ENCODE results near the gene CARMIL1.

CARMIL1 gene

DNA sequence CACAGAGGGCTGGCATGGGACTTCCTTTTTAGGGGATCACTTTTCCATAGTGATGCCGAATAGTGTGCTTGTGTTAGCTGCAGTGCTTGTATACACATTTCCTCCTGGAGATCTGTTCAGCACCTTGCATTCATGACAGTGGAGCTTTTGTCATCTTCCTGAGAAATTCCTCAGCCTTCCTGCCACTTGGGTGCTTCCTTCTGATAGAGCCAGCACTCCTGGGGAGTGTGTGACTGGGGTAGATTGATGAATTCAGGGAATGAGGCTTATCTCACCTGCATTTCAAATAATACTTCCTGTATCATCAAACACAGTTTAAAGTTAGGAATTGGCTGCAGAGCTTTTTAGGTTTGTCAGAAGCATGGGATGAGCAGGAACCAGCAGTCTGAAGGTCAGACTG, 324.1 kb downstream of the CARMIL1 start:
- no peak for DNase-seq

DNA sequence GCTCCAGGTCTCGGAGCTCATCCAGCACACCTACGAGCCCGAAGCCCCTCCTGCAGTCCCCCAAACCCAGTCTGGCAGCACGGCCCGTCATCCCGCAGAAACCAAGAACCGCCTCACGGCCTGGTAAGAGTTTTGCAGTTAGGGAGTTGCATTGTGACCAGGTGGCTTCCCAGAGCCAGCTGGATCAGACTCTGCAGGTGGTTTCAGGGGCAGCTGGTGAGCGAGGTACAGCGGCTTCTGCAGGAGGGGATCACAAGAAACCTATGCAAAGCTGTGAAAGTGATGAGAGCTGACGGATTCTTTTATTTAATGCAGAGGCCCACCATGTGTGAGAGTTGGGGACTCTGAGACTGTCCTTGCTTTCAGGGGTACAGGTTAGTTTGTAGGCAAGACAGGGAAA, 327.0 kb downstream of the CARMIL1 start:
- no peak for DNase-seq

DNA sequence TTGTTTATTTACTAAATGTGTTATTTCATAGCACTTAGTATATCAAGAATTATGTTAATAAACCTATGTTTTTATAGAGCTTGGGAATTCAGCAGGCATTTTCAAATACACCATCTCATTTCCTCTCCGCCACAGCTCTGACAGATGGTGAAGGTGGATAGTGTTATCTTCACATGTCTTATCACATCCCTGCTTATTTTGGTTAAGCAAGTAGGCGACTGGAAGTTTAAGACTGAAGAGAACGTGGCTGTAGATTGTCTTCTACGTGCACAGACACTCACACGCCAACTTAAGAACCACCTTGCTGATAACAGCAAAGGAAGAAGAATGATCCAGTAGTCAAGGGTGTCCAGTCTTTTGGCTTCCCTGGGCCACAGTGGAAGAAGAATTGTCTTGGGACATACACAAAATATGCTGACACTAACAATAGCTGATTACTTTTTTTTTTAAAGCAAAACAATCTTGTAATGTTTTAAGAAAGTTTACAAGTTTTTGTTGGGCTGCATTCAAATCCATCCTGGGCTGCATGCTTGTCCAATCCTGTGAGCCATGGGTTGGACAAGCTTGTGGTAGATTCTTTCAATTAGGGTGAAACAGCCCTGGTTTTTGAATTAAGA, 329.5 kb downstream of the CARMIL1 start:
- DNase-seq, result no peak

DNA sequence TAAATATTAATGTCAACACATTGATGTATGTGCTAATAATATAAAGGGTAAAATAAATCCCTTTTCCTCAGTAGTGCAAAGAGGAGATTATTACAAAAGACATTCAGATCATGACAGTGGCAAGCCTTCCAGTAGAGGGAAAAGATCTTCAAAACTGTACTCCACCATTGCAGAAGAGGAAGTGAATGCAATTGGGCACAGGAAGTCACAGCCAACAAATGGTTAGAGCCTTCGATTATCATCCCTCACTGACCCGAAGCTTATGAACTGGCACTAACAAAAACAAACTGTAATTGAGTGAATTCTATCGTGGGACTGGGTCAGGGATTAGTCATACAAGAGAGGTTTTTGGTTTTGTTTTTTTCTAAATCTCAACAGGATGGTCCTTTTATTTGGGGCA, 333.5 kb downstream of the CARMIL1 start:
- DNase-seq, result no peak

DNA sequence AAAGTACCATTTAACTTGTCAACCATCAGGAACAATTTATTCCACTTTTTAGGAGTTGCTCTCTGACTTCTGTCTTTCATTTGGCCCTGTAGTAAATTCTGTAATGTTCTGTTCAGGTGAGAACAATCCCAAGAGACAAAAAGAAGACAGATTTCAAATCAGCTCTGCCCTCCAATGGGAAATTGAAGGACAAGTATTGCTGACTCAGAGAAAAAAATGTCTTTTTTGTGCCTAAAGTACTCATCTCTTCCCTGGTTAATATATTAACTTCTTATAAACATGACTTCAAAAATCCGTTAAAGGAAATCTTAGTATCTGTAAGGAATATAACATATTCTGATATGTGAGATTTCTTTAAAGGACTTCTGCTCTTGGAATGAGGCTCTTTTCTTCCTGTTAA, 334.2 kb downstream of the CARMIL1 start:
- no peak for DNase-seq

DNA sequence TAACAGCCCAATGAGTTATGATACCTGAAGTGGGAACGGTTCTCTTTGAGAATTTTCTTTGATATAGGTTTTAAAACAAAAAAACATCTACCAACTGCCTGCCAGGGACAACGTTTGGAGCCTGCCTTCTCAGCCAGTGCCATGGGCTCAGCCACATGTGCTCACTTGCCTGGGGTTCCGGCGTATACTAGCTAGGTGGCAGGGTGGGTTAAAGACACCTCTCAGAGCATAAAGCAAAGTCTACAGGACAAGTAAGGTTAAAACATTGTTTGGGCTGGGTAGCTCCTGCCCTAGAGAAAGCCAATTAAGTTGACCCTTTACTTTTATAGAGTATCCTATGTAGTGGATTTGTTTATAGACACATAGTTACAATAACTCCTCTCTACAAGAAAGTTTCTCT, 334.9 kb downstream of the CARMIL1 start:
- no peak for DNase-seq

DNA sequence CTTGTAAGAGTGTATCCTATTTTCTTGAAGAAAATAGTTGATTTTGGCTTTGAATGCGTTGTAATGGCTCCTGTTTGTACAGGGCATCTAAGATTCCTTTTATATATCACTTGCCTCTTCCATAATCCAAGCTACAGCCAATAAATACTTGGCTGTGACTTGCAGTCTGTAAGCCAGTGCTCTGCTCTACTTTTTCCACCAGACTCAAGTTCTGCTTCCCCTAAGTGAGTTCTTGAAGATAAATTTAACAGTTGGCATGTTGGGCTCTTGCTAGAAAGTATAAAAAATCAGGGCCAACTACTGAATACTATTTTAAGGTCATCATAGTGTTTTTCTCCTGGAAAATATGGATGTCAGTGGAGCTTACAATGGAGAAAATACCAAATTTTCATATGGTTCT, 336.3 kb downstream of the CARMIL1 start:
- no peak for DNase-seq

DNA sequence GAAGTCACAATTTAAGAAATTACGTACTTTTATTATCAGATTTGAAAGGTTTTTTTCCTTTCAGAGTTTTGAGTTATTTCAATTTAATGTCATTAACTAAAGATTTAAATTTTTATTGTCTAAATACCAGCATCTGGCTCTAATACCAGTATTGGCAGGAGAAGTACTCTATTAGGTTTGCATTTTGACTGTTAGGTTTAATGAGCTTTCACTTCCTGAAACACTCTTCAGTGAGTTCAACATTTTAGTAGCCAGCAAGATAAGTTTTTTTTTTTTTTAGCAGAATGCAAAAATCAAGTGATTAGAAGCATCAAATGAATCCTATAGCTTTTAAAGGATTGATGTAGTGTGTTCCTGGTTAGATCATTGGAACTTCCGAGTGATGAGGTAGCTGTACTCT, 338.8 kb downstream of the CARMIL1 start:
- DNase-seq, result no peak

DNA sequence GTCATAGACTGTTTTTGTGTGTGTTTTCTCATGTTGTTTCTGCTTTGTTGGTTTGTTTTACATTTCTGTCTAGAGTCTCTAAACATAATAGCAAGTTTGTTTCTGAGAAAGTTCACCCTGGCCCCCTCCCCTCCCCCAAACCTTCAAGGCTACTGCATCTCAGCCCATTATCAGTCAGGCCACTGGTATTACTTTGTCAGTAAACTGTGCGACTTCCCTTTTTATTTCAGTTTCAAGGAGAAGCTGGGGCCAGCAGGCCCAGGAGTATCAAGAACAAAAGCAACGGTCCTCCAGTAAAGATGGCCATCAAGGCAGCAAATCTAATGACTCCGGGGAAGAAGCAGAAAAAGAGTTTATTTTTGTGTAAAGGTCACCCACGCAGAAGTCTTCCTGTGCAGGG, 340.0 kb downstream of the CARMIL1 start:
- no peak for DNase-seq

DNA sequence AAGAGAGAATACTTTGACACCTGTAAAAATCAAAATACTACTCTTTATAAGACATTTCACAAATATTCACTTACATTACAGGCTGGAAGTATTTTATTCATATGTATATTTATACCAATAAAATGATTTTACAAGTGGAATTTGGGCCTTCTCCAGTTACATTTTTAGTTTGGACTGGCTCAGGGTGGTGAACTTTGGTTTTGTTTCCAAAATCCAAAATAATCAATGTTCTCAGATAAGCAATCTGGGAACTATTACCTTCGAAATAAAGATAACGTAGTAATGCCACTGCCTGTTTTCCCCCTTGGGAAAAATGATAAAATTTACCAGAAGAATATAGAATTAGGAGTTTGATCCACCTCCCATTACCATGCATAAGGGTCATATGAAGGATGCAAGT, 341.2 kb downstream of the CARMIL1 start:
- DNase-seq, result no peak

DNA sequence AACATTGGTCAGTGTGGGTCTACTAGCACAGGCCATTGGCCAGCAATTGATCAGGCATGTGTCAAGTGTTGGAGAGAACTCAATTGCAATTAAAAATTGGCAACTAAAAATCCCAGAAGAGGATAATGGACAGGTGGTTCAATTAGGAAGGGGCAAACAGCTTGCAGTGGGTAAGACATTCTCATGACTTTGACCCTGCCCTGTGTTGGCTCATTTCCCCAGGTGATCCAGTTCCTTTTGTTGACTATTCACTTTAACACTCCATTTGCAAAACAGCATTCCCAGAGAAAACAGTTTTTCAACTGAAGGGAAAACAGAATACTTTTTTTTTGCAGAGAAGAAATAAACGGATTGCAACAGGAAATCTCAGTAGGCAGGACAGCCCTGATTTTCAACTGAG, 343.9 kb downstream of the CARMIL1 start:
- no peak for DNase-seq

DNA sequence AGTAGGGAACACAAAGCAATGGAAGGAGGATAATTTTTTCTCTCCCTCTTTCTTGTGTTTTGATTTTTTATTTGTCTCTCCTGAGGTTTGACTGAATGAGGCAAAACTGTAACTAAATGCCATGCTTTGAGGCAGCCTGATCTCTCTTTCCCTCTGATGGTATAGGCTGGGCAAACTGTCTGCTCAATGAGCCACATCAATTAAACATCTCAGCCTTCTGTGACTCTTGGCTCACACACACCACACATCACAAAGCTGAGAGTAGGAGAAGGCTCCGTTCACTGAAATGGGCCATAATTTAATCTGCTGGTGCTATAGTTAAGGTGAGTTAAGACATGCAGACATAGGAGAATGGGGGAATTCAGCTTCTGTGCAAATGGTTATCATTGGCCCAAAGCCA, 344.7 kb downstream of the CARMIL1 start:
- no peak for DNase-seq

DNA sequence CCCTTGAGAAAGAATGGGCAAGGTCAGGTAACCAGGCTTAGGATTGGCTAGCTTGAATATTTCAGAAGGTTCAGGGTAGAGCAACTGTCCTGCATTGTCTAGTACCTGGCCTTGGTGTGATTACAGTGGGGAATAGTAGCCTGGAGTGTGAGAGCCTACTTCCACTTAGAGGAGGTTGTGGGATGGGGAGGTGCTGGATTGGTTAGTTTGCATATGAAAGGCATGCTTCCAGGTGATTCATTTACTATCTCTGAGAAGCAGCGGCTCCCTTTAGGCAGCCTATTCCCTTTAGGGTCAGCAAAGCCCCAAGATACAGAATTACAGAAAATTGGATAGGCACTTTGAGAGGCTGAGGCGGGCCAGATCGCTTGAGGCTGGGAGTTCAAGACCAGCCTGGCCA, 347.8 kb downstream of the CARMIL1 start:
- DNase-seq, result no peak

DNA sequence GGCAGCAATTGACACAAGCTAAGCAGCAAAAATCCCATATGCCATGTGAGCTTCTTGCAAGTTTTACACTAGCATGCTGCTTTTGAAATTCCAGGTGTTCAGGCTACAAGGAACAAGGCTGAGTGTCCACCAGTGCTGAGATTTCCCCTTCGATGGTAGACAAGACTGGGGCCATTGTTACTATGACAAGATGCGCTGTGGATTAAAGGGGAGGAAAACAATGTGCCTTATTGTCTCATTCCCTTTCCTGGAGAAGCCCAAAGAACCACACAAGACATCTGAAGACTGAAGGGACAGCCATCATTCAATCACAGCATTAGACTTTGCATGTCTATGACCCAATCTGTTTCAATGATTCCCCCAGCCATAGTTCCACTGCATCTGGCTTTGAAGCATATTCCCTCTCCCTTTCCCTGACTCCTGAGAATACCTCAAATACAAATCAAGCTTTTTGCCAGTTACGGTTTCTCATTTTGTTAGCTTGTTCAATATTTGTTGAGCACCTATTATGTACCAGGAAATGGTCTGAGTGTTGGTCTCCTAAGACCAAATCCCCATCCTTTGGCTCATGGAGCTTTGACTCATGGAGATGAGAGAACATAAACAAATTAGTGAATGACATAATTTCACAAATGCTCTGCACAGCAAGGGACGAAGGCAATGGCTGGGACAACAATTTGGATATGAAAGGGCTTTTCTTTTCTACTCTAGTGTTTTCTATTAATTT, 349.5 kb downstream of the CARMIL1 start:
- DNase-seq, result no peak

DNA sequence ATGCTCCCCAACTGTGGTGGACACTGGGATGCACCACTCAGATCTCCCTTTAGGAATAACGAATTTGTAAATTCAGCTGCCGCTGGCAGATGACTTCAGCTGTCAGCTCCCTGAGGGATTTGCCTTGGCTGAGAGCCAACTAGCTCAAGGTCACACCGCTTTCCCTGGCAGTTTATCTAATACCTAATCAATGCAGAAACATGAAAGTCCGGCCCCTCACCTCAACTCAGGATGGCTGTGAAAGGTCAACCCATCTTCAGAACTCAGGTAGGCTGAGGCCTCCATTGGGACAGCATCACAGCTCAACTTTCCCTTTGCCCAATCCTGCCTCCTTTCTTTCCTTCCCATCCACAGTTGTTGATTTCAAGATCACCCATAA, 350.0 kb downstream of the CARMIL1 start:
- DNase-seq, result no peak

DNA sequence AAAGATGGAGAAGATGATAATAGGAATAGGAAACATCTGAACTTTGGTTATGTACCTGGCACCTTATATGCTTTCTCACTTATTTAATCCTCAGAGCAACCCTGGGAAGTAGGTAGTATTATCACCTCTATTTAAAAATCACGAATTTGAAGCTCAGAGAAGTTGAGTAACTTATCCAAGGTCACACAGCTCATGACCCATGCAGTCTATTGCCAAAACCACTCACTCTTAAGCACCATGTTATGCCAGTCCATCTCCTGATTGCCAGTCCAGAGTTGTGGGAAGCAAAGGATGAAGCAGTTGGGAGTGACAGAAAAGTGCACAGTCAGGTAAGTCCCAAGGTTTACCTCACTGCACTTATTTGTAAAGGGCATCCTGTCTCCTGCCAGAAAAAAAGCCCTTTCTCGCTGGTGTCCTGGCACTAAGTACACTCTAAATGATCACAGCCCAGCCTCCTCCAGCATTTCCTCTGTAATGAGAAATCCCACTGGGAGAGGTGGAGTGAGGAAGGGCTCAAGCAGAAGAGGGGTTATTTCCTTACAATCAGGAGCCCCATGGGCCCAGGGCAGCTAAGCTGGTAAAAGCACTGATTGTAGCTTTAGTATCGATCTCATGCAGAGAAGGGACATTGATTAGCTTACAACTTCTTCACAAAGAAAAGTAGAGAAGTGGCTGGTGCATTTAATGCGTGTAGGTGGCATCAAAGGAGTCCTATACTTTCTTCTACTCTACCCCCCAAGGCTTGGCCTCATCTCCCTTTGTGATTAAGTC, 351.5 kb downstream of the CARMIL1 start:
- DNase-seq, result no peak

DNA sequence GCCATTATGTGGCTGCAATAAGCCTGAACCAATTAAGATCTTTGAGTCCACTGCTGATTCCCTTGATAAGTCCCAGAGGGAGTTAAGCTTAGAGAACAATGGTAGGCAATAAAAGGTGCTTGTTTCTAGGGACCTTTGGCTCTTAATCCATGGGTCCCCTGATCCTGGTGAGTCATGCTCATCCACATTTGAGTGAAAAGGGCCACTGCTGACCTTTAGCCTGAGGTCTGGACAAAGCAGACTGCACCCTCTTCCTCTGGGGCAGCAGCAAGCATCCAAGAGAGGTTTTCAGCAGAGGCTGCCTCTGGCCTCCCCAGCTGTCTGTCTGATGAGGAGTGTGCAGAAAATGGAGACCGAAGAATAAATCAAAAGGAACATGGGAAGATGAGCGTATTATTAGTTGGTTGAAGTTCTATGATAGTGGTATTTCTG, 356.7 kb downstream of the CARMIL1 start:
- no peak for DNase-seq

DNA sequence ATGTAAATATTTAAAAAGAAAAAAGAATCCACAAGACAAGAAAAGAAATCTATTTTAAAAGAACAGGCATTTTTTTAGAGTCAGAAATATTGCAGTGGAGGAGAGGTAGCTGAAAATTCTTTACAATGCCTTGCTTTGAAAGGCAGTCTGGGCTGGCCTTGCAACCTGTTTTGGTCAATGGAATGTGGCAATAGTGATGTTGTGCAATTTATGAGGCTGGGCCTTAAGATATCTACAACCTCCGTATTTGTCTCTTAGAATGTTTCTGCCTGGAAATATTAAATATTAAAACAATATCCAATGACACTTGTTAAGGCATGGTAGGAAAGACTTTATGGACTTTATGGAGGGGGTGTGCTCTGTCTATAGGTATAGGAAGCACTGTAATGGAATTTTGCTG, 358.0 kb downstream of the CARMIL1 start:
- DNase-seq, result no peak

DNA sequence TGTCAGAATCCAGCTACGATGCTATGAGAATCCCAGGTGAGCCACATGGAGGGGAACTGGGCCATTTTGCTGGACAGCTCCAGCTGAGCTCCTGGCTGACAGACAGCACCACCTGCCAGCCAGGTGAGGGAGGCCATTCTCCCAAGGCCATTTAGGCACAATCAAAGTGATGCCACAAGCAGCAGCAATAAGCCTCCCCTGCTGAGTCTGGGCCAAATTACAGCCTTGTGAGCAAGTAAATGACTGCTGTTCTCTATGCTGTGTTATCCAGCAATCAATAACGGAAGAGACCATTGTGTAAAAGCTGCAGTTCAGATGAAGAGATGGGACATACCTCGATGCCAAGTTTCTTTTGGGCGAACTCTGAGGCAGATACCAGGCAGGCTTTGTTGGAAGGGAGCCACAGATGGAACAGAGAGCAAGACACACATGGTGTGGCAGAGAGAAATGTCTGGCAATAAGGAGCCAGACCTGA, 358.8 kb downstream of the CARMIL1 start:
- no peak for DNase-seq

DNA sequence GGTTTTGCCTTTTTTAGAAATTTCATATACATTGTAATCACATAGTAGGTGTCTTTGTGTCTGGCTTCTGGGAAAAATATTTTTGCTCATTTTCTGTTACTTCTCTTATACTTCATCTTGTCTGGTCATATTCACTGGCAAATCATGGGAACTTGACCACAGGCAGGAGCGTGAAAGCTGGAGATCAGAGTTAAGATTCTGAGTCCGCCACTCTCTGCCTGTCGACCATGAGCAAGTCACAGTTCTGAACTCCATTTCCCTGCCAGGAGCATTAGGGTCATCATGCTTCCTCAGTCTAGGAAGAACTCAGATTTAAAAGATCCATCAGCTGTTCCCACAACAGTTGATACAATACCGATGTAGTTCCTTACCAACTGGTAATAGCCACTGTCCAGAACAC, 360.5 kb downstream of the CARMIL1 start:
- DNase-seq, result no peak

DNA sequence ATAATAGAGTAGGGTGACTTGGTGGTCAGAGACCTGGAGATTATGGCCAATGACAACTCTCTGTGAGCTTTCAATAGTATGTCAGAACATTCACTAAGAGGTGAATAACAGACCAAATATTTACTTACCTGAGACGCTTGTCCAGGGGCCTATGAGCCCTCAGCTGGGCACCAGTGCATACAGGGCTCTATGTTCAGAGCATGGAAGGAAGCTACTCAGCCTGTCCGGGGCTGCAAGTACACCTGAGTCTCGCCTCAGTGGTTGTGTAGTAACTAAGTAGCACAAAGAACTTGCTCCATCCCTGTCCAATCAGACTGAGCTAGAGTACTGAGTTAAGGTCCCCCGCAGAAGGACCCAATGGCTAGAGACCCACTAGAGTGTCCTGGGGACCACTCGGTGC, 361.3 kb downstream of the CARMIL1 start:
- DNase-seq, result no peak

DNA sequence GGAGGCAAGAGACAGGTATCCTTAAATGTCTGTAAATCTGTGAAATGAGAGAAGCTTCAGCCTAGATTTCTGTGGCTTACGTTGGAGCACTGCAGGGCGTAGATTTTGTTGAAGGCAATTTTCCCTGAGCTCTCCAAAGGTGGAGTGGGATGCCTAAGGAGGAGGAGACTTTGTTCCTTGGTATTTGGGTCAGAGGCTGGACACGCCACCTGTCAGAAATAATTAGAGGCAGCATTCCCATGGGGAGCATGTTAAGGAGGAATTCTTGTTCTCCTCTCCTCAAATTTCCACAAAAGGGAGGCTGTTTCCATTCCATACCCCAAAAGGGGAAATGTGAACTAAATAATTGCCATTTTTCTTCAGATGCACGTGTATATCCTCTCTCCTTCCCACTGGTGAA, 361.7 kb downstream of the CARMIL1 start:
- DNase-seq, result no peak

DNA sequence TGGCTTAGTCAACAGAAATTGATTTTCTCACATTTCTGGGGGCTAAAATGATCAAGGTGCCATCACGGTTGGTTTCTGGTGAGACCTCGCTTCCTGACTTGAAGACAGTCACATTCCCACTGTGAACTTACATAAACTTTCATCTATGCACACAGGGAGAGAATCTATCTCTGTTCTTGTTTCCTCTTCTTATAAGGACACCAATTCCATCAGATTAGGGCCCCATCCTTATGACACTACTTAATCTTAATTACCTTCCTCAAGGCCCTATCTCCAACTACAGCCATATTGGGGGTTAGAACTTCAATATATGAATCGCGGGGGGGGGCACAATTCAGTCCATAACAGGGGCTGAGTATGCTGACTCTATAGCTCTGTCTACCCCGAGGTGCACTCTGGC, 362.2 kb downstream of the CARMIL1 start:
- DNase-seq, result no peak

All from nucleus accumbens (tissue), 56 donors.